PC-3 (cell line): ENCODE results near the gene ZNF668.

ENCODE experiments used
- CTCF ChIP-seq: fragments of 300-600 bp; sonication (generic); conservative IDR thresholded peaks from 2 replicates; pipeline ENCODE4 v1.5.1; 2017; ENCODE audit warnings: antibody characterized with exemption, low read depth, mild to moderate bottlenecking, low read length
- EZH2 ChIP-seq: fragments of 300-600 bp; sonication (generic); IDR thresholded peaks from one replicate; pipeline ENCODE4 v1.6.1; 2017; ENCODE audit warnings: antibody characterized with exemption, mild to moderate bottlenecking, low read length; ENCODE audit not compliant: unreplicated experiment

- TF ChIP-seq CTCF (no peak), EZH2 (no peak)
Observed at GRCh38 chr16:31074814-31075183, 759 bp upstream of the ZNF668 start.
